ENCODE results near the gene CNOT8.

DNA sequence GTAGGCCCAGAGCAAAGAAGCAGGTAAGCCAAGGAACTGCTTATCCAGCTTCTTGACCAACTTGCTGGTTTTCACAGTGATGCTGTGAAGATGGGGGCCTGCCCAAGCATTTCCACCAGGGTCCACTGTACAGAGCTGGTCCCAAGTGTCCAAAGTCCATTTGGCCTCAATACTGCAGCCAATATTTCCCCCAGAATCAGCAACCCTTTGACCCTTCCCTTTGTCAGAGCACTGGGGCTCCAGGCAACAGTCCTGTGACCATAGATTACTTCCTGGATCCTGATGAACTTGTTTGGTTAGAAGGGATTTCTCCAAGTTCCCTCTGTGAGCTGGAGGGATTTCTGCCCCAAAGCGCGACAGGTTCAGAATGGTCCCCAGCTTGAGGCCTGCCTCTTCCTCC lies 34.4 kb upstream of the CNOT8 start:
- TF ChIP-seq, protein P1, sequence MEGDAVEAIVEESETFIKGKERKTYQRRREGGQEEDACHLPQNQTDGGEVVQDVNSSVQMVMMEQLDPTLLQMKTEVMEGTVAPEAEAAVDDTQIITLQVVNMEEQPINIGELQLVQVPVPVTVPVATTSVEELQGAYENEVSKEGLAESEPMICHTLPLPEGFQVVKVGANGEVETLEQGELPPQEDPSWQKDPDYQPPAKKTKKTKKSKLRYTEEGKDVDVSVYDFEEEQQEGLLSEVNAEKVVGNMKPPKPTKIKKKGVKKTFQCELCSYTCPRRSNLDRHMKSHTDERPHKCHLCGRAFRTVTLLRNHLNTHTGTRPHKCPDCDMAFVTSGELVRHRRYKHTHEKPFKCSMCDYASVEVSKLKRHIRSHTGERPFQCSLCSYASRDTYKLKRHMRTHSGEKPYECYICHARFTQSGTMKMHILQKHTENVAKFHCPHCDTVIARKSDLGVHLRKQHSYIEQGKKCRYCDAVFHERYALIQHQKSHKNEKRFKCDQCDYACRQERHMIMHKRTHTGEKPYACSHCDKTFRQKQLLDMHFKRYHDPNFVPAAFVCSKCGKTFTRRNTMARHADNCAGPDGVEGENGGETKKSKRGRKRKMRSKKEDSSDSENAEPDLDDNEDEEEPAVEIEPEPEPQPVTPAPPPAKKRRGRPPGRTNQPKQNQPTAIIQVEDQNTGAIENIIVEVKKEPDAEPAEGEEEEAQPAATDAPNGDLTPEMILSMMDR (IDR thresholded peaks at IDR 0.05 in 8 of 11, conservative IDR thresholded peaks at IDR 0.05 in 3 of 11): no peak
- TF ChIP-seq POLR2AphosphoS5 (IDR thresholded peaks at IDR 0.05): no peak
